ENCODE measurements around the gene TDRD15. TPM values are rescaled to one million over a fixed set of nuclear protein-coding genes. Genes with fewer than 3 reads are reported as not detected.

TDRD15 gene
- total and polyA plus RNA-seq, 2 of the 13 experiments (the other 11 are each of a cell fraction or from before 2014, with no cell fraction given): 0.12 to 0.29 TPM

GRCh38 chr2:21155365-21156136 lies 31.8 kb downstream of the TDRD15 start (continued):
- TF ChIP-seq AFF4 (CRISPR knock-in tag; IDR thresholded peaks at IDR 0.05): no peak
- TF ChIP-seq HNRNPL (IDR thresholded peaks at IDR 0.05; ENCODE audit: low read depth, low read length): no peak
- TF ChIP-seq ZNF274 (CRISPR knock-in tag; IDR thresholded peaks at IDR 0.05): no peak
- peak; percentile 89 for TF ChIP-seq DRAP1 (CRISPR knock-in tag; IDR thresholded peaks at IDR 0.05)
- no peak for TF ChIP-seq DZIP1 (CRISPR knock-in tag; IDR thresholded peaks at IDR 0.05)
- no peak for TF ChIP-seq ZNF335 (CRISPR knock-in tag; IDR thresholded peaks at IDR 0.05)
- TF ChIP-seq ZHX2 (IDR thresholded peaks at IDR 0.05; ENCODE audit: low read depth): no peak
- TF ChIP-seq ZHX2 (CRISPR knock-in tag; IDR thresholded peaks at IDR 0.05; ENCODE audit: borderline replicate concordance): no peak
- no peak for TF ChIP-seq SMAD9 (CRISPR knock-in tag; IDR thresholded peaks at IDR 0.05)
- TF ChIP-seq ZNF660 (CRISPR knock-in tag; IDR thresholded peaks at IDR 0.05; ENCODE audit: borderline replicate concordance, low read depth): no peak
- no peak for TF ChIP-seq ZNF512 (CRISPR knock-in tag; IDR thresholded peaks at IDR 0.05)
- TF ChIP-seq GABPA (IDR thresholded peaks at IDR 0.05; ENCODE audit: low read depth, low read length): no peak
- TF ChIP-seq GABPA (CRISPR knock-in tag; IDR thresholded peaks at IDR 0.05; ENCODE audit: low read depth): 0 out of 2 replicates have a peak, but pooled peaks have one; percentile 15
- no peak for TF ChIP-seq ZNF263 (CRISPR knock-in tag; IDR thresholded peaks at IDR 0.05)
- TF ChIP-seq KLF6 (CRISPR knock-in tag; IDR thresholded peaks at IDR 0.05): 0 out of 2 replicates have a peak, but pooled peaks have one; percentile 38

Data from HepG2 (cell line).